HepG2 (cell line): ENCODE results near the gene HCK. TPM values are rescaled to one million over a fixed set of nuclear protein-coding genes. Genes with fewer than 3 reads are reported as not detected.

ENCODE experiments used
- AKNA ChIP-seq: sonication (generic); formaldehyde crosslinking; IDR thresholded peaks from 2 replicates; pipeline ENCODE4 v1.4.0; 2020; ENCODE audit warnings: missing genetic modification reagents, borderline replicate concordance
- DRAP1 ChIP-seq: IDR thresholded peaks from 2 replicates; pipeline ENCODE4 v1.6.1; 2016; ENCODE audit warnings: missing genetic modification reagents, missing compliant biosample characterization
- ESRRA ChIP-seq: sonication (generic); formaldehyde crosslinking; IDR thresholded peaks from 2 replicates; pipeline ENCODE4 v1.5.1; 2020; ENCODE audit warnings: mild to moderate bottlenecking, low read depth, missing genetic modification reagents
- GABPB1 ChIP-seq: IDR thresholded peaks from 2 replicates; pipeline ENCODE4 v1.6.1; 2016; ENCODE audit warnings: mild to moderate bottlenecking, missing genetic modification reagents, moderate library complexity, missing compliant biosample characterization
- GFI1 ChIP-seq: sonication (generic); formaldehyde crosslinking; IDR thresholded peaks from 2 replicates; pipeline ENCODE4 v1.5.0; 2020; ENCODE audit warnings: missing genetic modification reagents, mild to moderate bottlenecking, borderline replicate concordance
- HES4 ChIP-seq: sonication (generic); formaldehyde crosslinking; IDR thresholded peaks from 2 replicates; pipeline ENCODE4 v1.9.0; 2021; ENCODE audit warnings: mild to moderate bottlenecking, missing genetic modification reagents, borderline replicate concordance
- IRX3 ChIP-seq: sonication (generic); formaldehyde crosslinking; IDR thresholded peaks from 2 replicates; pipeline ENCODE4 v1.8.1; 2023; ENCODE audit warnings: mild to moderate bottlenecking, low read depth, missing genetic modification reagents, borderline replicate concordance
- KDM5B ChIP-seq: sonication (generic); formaldehyde crosslinking; IDR thresholded peaks from 2 replicates; pipeline ENCODE4 v1.4.0; 2020; ENCODE audit warnings: missing genetic modification reagents, mild to moderate bottlenecking, borderline replicate concordance
- MEIS2 ChIP-seq: sonication (generic); formaldehyde crosslinking; IDR thresholded peaks from 2 replicates; pipeline ENCODE4 v1.9.0; 2021; ENCODE audit warnings: mild to moderate bottlenecking, missing genetic modification reagents
- NBN ChIP-seq: fragments of 450-650 bp; conservative IDR thresholded peaks from 2 replicates; pipeline ENCODE4 v1.6.1; 2017
- PITX1 ChIP-seq: sonication (generic); formaldehyde crosslinking; IDR thresholded peaks from 2 replicates; pipeline ENCODE4 v1.5.1; 2020; ENCODE audit warnings: mild to moderate bottlenecking, missing genetic modification reagents
- PRPF4 ChIP-seq: fragments of 200-400 bp; formaldehyde crosslinking; IDR thresholded peaks from 2 replicates; pipeline ENCODE4 v1.6.1; 2016; ENCODE audit warnings: low read length, low read depth; ENCODE audit not compliant: poor library complexity, severe bottlenecking
- RFX1 ChIP-seq: fragments of 450-650 bp; IDR thresholded peaks from 2 replicates; pipeline ENCODE4 v1.6.1; 2017
- SALL2 ChIP-seq: sonication (generic); formaldehyde crosslinking; IDR thresholded peaks from 2 replicates; pipeline ENCODE4 v1.8.1; 2023; ENCODE audit warnings: mild to moderate bottlenecking, missing genetic modification reagents, inconsistent platforms
- TARDBP ChIP-seq: sonication (generic); formaldehyde crosslinking; IDR thresholded peaks from 2 replicates; pipeline ENCODE4 v1.8.0; 2022; ENCODE audit warnings: mild to moderate bottlenecking, missing genetic modification reagents
- THRA ChIP-seq: sonication (generic); formaldehyde crosslinking; IDR thresholded peaks from 2 replicates; pipeline ENCODE4 v1.4.0; 2020; ENCODE audit warnings: missing genetic modification reagents, borderline replicate concordance
- ZBTB38 ChIP-seq: sonication (generic); formaldehyde crosslinking; IDR thresholded peaks from 2 replicates; pipeline ENCODE4 v1.5.1; 2020; ENCODE audit warnings: mild to moderate bottlenecking, missing genetic modification reagents
- ZBTB7B ChIP-seq: sonication (generic); formaldehyde crosslinking; IDR thresholded peaks from 2 replicates; pipeline ENCODE4 v1.4.0; 2020; ENCODE audit warnings: missing genetic modification reagents
- ZFP36L2 ChIP-seq: sonication (generic); formaldehyde crosslinking; IDR thresholded peaks from 2 replicates; pipeline ENCODE4 v1.4.0; 2020; ENCODE audit warnings: missing genetic modification reagents
- ZNF326 ChIP-seq: sonication (generic); formaldehyde crosslinking; IDR thresholded peaks from 2 replicates; pipeline ENCODE4 v1.4.0; 2020; ENCODE audit warnings: missing genetic modification reagents, borderline replicate concordance
- ZNF501 ChIP-seq: sonication (generic); formaldehyde crosslinking; IDR thresholded peaks from 2 replicates; pipeline ENCODE4 v1.5.1; 2020; ENCODE audit warnings: mild to moderate bottlenecking, moderate library complexity, missing genetic modification reagents
- ZNF569 ChIP-seq: sonication (generic); formaldehyde crosslinking; IDR thresholded peaks from 2 replicates; pipeline ENCODE4 v1.5.0; 2020; ENCODE audit warnings: mild to moderate bottlenecking, missing genetic modification reagents, moderate library complexity, borderline replicate concordance
- ZNF782 ChIP-seq: sonication (generic); formaldehyde crosslinking; IDR thresholded peaks from 2 replicates; pipeline ENCODE4 v1.4.0; 2020; ENCODE audit warnings: missing genetic modification reagents, mild to moderate bottlenecking, borderline replicate concordance
- ZNF792 ChIP-seq: IDR thresholded peaks from 2 replicates; pipeline ENCODE4 v1.6.1; 2016
- ZSCAN21 ChIP-seq: sonication (generic); formaldehyde crosslinking; IDR thresholded peaks from 2 replicates; pipeline ENCODE4 v1.8.0; 2022; ENCODE audit warnings: mild to moderate bottlenecking, missing genetic modification reagents, moderate library complexity, borderline replicate concordance
- polyA plus RNA-seq, 8 experiments: library from polyadenylated mRNA; depleted of rRNA in 3 of 8; stranded (reverse) in 7 of 8; unstranded in 1 of 8; fragments of >200 nt; fragmentation: Illumina TruSeq in 4 of 8; extraction: Trizol in 4 of 8; gene quantifications; 2 replicates each; pipeline versions ENCODE4 v1.2.1 to v1.2.3, GENCODE V29; 2011 to 2016; ENCODE audit warnings: low read depth in 4 of 8, missing spikeins in 1 of 8, mixed read lengths in 1 of 8; ENCODE audit not compliant: insufficient read depth in 1 of 8
- total RNA-seq, 5 experiments: library from RNA; depleted of rRNA; stranded (reverse); fragments of >200 nt; fragmentation: Illumina TruSeq; extraction: Trizol; gene quantifications; 2 replicates each; pipeline ENCODE4 v1.2.3, GENCODE V29; 2016; ENCODE audit warnings: low read depth in 1 of 5

The HCK gene
- total and polyA plus RNA-seq, 2 of the 13 experiments (the other 11 are each of a cell fraction or from before 2014, with no cell fraction given), result 0.04 TPM; not detected in 1

- no peak for TF ChIP-seq AKNA (CRISPR knock-in tag)
- TF ChIP-seq NBN, result no peak
- TF ChIP-seq ZNF792 (CRISPR knock-in tag), result no peak
- TF ChIP-seq ZBTB7B, result no peak
- no peak for TF ChIP-seq RFX1
- TF ChIP-seq IRX3, result no peak
- no peak for TF ChIP-seq ZNF326 (CRISPR knock-in tag)
- no peak for TF ChIP-seq THRA
- no peak for TF ChIP-seq TARDBP (CRISPR knock-in tag)
- no peak for TF ChIP-seq ZNF782 (CRISPR knock-in tag)
- no peak for TF ChIP-seq HES4 (CRISPR knock-in tag)
- 0 out of 2 replicates have a peak, but pooled peaks have one; percentile 6 for TF ChIP-seq PITX1 (CRISPR knock-in tag)
- no peak for TF ChIP-seq DRAP1 (CRISPR knock-in tag)
- TF ChIP-seq GABPB1 (CRISPR knock-in tag), result 0 out of 2 replicates have a peak, but pooled peaks have one; percentile 23
- TF ChIP-seq MEIS2 (CRISPR knock-in tag), result no peak
- no peak for TF ChIP-seq SALL2
- no peak; the same call in 1 of the 2 replicates for TF ChIP-seq ESRRA
- no peak; the same call in 1 of the 2 replicates for TF ChIP-seq ZSCAN21 (CRISPR knock-in tag)
- 0 out of 2 replicates have a peak, but pooled peaks have one; percentile 4 for TF ChIP-seq KDM5B (CRISPR knock-in tag)
- TF ChIP-seq ZFP36L2, result no peak
- TF ChIP-seq GFI1 (CRISPR knock-in tag), result no peak
- TF ChIP-seq ZBTB38, result no peak
- TF ChIP-seq PRPF4, result no peak
- TF ChIP-seq ZNF569 (CRISPR knock-in tag), result no peak
- TF ChIP-seq ZNF501 (CRISPR knock-in tag), result no peak
Measured at GRCh38 chr20:32017711-32018251, 34.3 kb upstream of the HCK start (continued).
